ENCODE data around the gene PTGIS.

GRCh38 chr20:49513009-49513408 is 54.9 kb downstream of the PTGIS start:
- no peak for TF ChIP-seq CTCF (IDR thresholded peaks at IDR 0.05)
- TF ChIP-seq POLR2A (IDR thresholded peaks at IDR 0.05): no peak

Data from thyroid gland (tissue), 4 donors.